SK-N-SH (cell line): ENCODE results near the gene PF4V1. TPM values are rescaled to one million over a fixed set of nuclear protein-coding genes. Genes with fewer than 3 reads are reported as not detected.

Experiments
- CTCF ChIA-PET: fragments of 300-600, 350-600 bp; formaldehyde crosslinking; extraction: SDS; loops from one replicate; lab custom pipeline; 2021; lab: Yijun Ruan, JAX
- POLR2A ChIA-PET: fragments of 350-600 bp; sonication (Branson Sonifier 250); formaldehyde crosslinking; extraction: SDS; loops from one replicate; lab custom pipeline; 2020; ENCODE audit warnings: antibody characterized with exemption, inconsistent platforms; lab: Yijun Ruan, JAX
- DNase-seq: peaks from one replicate; pipeline ENCODE4 v3.0.0; 2012
- H2AFZ ChIP-seq: fragments of 200-600 bp; sonication (generic); 2 replicates; pipeline ENCODE4 v1.8.1; 2016; ENCODE audit warnings: antibody characterized with exemption, mild to moderate bottlenecking, low read depth
- H3F3A ChIP-seq: fragments of 200-600 bp; sonication (generic); replicated peaks from 2 replicates; pipeline ENCODE3; 2016; ENCODE audit warnings: antibody characterized with exemption, mild to moderate bottlenecking; ENCODE audit not compliant: insufficient read depth
- H3K27ac ChIP-seq, 2 experiments: fragments of 200-500 bp in 1 of 2; fragments of 200-600 bp in 1 of 2; sonication (Bioruptor generic) in 1 of 2; sonication (generic), shearing (Covaris generic) in 1 of 2; 2 replicates each; pipeline versions ENCODE4 v1.5.1 to v1.6.1; 2014 to 2016; ENCODE audit warnings: low read depth in 2 of 2, inconsistent platforms in 1 of 2, low read length in 1 of 2, mild to moderate bottlenecking in 1 of 2, mixed read lengths in 1 of 2
- H3K27me3 ChIP-seq: fragments of 200-600 bp; sonication (generic), shearing (Covaris generic); 2 replicates; pipeline ENCODE4 v1.6.1; 2016; ENCODE audit warnings: mixed run types; ENCODE audit not compliant: insufficient read depth
- H3K36me3 ChIP-seq, 2 experiments: fragments of 200-500 bp in 1 of 2; fragments of 200-600 bp in 1 of 2; sonication (Bioruptor generic) in 1 of 2; sonication (generic) in 1 of 2; replicated peaks in 1 of 2; 2 replicates each; pipeline versions ENCODE3 to v1.5.1; 2014 to 2016; ENCODE audit warnings: low read length in 1 of 2, mild to moderate bottlenecking in 1 of 2; ENCODE audit not compliant: insufficient read depth in 2 of 2, control insufficient read depth in 1 of 2
- H3K4me1 ChIP-seq, 2 experiments: fragments of 200-500 bp in 1 of 2; fragments of 200-600 bp in 1 of 2; sonication (Bioruptor generic) in 1 of 2; sonication (generic), shearing (Covaris generic) in 1 of 2; 2 replicates each; pipeline versions ENCODE4 v1.5.1 to v1.6.1; 2014 to 2016; ENCODE audit warnings: low read depth in 1 of 2, low read length in 1 of 2, mixed run types in 1 of 2; ENCODE audit not compliant: insufficient read depth in 2 of 2, control insufficient read depth in 1 of 2
- H3K4me2 ChIP-seq: fragments of 200-600 bp; sonication (generic), shearing (Covaris generic); 2 replicates; pipeline ENCODE4 v1.6.1; 2017; ENCODE audit warnings: mixed run types
- H3K4me3 ChIP-seq, 2 experiments: fragments of 200-500 bp in 1 of 2; fragments of 200-600 bp in 1 of 2; sonication (Bioruptor generic) in 1 of 2; sonication (generic), shearing (Covaris generic) in 1 of 2; 2 replicates each; pipeline versions ENCODE4 v1.5.1 to v1.8.1; 2014 to 2016; ENCODE audit warnings: low read depth in 2 of 2, inconsistent platforms in 1 of 2, low read length in 1 of 2, mild to moderate bottlenecking in 1 of 2, mixed read lengths in 1 of 2, moderate library complexity in 1 of 2
- H3K79me2 ChIP-seq: fragments of 200-600 bp; sonication (generic); 2 replicates; pipeline ENCODE4 v1.8.1; 2017; ENCODE audit warnings: mild to moderate bottlenecking; ENCODE audit not compliant: insufficient read depth
- H3K9ac ChIP-seq: fragments of 200-600 bp; sonication (generic); 2 replicates; pipeline ENCODE4 v1.6.1; 2017; ENCODE audit warnings: mixed run types
- H3K9me2 ChIP-seq: fragments of 200-600 bp; sonication (generic); 2 replicates; pipeline ENCODE4 v1.6.1; 2017; ENCODE audit warnings: mixed run types
- H3K9me3 ChIP-seq: fragments of 200-600 bp; sonication (generic); 2 replicates; pipeline ENCODE4 v1.6.1; 2017; ENCODE audit warnings: mixed run types, mild to moderate bottlenecking, moderate library complexity
- H4K20me1 ChIP-seq: fragments of 200-600 bp; sonication (generic); 2 replicates; pipeline ENCODE4 v1.6.1; 2017; ENCODE audit warnings: mild to moderate bottlenecking, mixed run types; ENCODE audit not compliant: insufficient read depth
- ELF1 ChIP-seq: IDR thresholded peaks from 2 replicates; pipeline ENCODE4 v1.4.0; 2012
- EP300 ChIP-seq, 2 experiments: IDR thresholded peaks; 2 replicates each; pipeline versions ENCODE4 v1.4.0 to v1.6.1; 2012; ENCODE audit warnings: borderline replicate concordance in 1 of 2, low read depth in 1 of 2, low read length in 1 of 2
- FOSL2 ChIP-seq: IDR thresholded peaks from 2 replicates; pipeline ENCODE4 v1.4.0; 2012; ENCODE audit warnings: low read depth, mild to moderate bottlenecking, moderate library complexity, borderline replicate concordance
- FOXM1 ChIP-seq: IDR thresholded peaks from 2 replicates; pipeline ENCODE4 v1.4.0; 2012; ENCODE audit warnings: low read depth, mild to moderate bottlenecking
- GABPA ChIP-seq: IDR thresholded peaks from 2 replicates; pipeline ENCODE4 v1.4.0; 2012; ENCODE audit warnings: low read depth, mild to moderate bottlenecking
- GATA2 ChIP-seq: sonication (generic); formaldehyde crosslinking; IDR thresholded peaks from 2 replicates; pipeline ENCODE4 v1.5.0; 2020; ENCODE audit warnings: mild to moderate bottlenecking, missing genetic modification reagents
- IRF3 ChIP-seq: fragments of 150-350 bp; IDR thresholded peaks from 2 replicates; pipeline ENCODE4 v1.6.1; 2016; ENCODE audit warnings: mild to moderate bottlenecking, low read depth, low read length
- MXI1 ChIP-seq: IDR thresholded peaks from 2 replicates; pipeline ENCODE4 v1.6.1; 2012; ENCODE audit warnings: mild to moderate bottlenecking, low read depth, low read length, improper control_type of control experiment
- POLR2AphosphoS5 ChIP-seq: IDR thresholded peaks from 2 replicates; pipeline ENCODE4 v1.6.1; 2012; ENCODE audit warnings: low read depth, low read length
- RCOR1 ChIP-seq: fragments of 150-350 bp; IDR thresholded peaks from 2 replicates; pipeline ENCODE4 v1.6.1; 2017; ENCODE audit warnings: antibody characterized with exemption, low read length
- RFX5 ChIP-seq: IDR thresholded peaks from 2 replicates; pipeline ENCODE4 v1.6.1; 2012; ENCODE audit warnings: mild to moderate bottlenecking, improper control_type of control experiment, low read length
- TAF1 ChIP-seq: IDR thresholded peaks from 2 replicates; pipeline ENCODE4 v1.6.1; 2012; ENCODE audit warnings: low read depth, mild to moderate bottlenecking, low read length, moderate library complexity, borderline replicate concordance
- USF1 ChIP-seq: IDR thresholded peaks from 2 replicates; pipeline ENCODE4 v1.4.0; 2012; ENCODE audit warnings: low read depth, borderline replicate concordance
- WGBS: methylation state at CpG from one replicate; pipeline ENCODE4 v1.1.6; 2017; ENCODE audit warnings: low lambda C conversion rate; 5-methylcytosine and 5-hydroxymethylcytosine counted together
- polyA plus RNA-seq, 3 experiments: library from polyadenylated mRNA; depleted of rRNA; stranded (reverse); fragments of >200 nt; gene quantifications; 2 replicates each; pipeline ENCODE4 v1.2.3, GENCODE V29; 2012
- TF ChIP-seq, protein P1 (sequence below): fragments of 150-350 bp; IDR thresholded peaks from 2 replicates; pipeline ENCODE4 v1.6.1; 2017; ENCODE audit warnings: antibody characterized with exemption, low read length, low read depth, borderline replicate concordance
- TF ChIP-seq, protein P2 (sequence below): IDR thresholded peaks from 2 replicates; pipeline ENCODE4; 2012
- TF ChIP-seq, protein P3 (sequence below): fragments of 200-600 bp; sonication (generic); IDR thresholded peaks from 2 replicates; pipeline ENCODE4 v1.6.1; 2017; ENCODE audit warnings: antibody characterized with exemption, mild to moderate bottlenecking, moderate library complexity
- TF ChIP-seq, protein P4 (sequence below): IDR thresholded peaks from 2 replicates; pipeline ENCODE4 v1.6.1; 2012; ENCODE audit warnings: mild to moderate bottlenecking, low read depth, low read length, moderate library complexity

PF4V1 gene
- polyA plus RNA-seq, 1 of the 3 experiments (the other 2 are of a cell fraction): not detected

DNA sequence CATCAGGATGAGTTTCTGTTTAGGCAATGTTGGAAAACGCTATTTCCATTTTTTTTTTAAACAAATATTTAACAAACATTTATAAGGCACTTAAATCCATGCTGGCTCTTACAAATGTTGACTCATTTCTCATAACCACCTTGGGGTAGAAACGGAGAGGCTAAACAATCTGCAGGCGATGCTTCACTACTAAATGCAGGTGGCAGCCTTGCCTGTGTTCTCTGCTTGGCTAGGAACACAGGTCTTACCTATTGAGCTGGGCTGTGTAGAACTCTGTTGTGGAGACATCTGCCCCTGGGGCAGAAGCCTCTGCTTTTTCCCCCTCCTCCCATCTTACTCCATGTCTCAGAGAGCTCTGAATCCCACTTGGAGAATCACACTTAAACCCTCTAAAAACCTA lies 14.7 kb downstream of the PF4V1 start (continued):
- TF ChIP-seq RFX5 (no peak), USF1 (no peak), FOXM1 (no peak), POLR2AphosphoS5 (no peak), ELF1 (no peak), FOSL2 (no peak)
- TF ChIP-seq, protein P1, sequence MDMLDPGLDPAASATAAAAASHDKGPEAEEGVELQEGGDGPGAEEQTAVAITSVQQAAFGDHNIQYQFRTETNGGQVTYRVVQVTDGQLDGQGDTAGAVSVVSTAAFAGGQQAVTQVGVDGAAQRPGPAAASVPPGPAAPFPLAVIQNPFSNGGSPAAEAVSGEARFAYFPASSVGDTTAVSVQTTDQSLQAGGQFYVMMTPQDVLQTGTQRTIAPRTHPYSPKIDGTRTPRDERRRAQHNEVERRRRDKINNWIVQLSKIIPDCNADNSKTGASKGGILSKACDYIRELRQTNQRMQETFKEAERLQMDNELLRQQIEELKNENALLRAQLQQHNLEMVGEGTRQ: no peak

DNA sequence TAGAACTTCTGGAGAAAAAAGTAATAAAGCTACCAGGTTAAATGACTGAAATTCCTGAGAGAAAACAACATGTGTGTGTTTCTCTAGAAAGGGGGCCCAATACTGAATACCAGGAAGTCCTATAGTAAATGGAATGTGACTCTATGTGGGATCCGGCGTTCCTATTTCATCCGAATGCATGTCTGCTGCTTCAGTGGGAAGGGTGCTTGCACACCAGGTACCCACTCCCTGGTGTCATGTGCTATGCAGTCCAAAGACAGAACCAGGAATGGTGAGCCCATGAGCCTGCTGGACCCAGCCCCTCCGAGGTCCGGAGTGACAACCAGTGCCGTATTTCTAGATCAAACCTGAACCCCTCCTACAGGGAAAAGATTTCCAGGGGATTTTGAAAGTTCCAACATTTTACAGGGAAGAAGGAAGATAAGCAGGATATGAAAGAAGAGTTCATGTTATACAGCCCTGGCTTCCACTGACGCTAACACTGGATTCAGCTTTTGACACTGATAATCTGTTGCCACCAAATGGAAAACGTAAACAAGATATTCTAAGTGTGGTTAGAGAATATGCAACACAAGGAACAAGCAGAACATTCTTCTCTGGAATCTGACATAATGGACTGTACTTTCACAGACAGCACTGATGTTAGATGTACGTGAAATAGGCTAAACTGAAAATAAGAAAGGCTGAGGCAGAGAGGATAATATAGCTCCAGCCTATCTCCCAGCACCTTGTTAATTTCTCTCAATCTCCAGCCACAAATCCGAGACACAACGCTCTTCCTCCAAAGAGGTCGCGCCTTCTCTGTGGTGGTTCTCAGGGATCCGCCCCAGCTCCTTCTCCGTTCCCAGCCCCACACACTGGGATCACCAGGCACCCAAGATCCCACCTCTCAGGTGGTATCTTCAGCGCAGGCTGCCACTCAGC lies 15.4 kb downstream of the PF4V1 start:
- Histone ChIP-seq H2AFZ (no peak overlapping the region; the same call in 1 of the 2 replicates), H3K9ac (no peak overlapping the region), H3F3A (no peaks in the 10 kb centered on the region), H3K36me3 (no peaks in the 10 kb centered on the region), H4K20me1 (no peaks in the 10 kb centered on the region), H3K4me1 (no peaks in the 10 kb centered on the region), H3K79me2 (no peaks in the 10 kb centered on the region), H3K27me3 (peaks cover 54% of the 10 kb centered on the region), H3K9me3 (no peaks in the 10 kb centered on the region), H3K4me3 (peak overlapping the region in 1 of 2 experiments; percentile 47; a peak in 2 of 4 replicates), H3K27ac (no peak overlapping the region), H3K9me2 (no peaks in the 10 kb centered on the region), H3K4me2 (peak overlapping the region; percentile 69)
- ChIA-PET CTCF (no interaction called here), POLR2A (no interaction called here)
- DNase-seq: no peak
- WGBS: 8% methylated on average over 16 of the region's 16 CpGs
- TF ChIP-seq, protein P2, sequence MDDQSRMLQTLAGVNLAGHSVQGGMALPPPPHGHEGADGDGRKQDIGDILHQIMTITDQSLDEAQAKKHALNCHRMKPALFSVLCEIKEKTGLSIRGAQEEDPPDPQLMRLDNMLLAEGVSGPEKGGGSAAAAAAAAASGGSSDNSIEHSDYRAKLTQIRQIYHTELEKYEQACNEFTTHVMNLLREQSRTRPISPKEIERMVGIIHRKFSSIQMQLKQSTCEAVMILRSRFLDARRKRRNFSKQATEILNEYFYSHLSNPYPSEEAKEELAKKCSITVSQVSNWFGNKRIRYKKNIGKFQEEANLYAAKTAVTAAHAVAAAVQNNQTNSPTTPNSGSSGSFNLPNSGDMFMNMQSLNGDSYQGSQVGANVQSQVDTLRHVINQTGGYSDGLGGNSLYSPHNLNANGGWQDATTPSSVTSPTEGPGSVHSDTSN: no peak
- TF ChIP-seq TAF1: no peak
- TF ChIP-seq ELF1: no peak
- no peak for TF ChIP-seq RCOR1
- TF ChIP-seq EP300 (IDR thresholded peaks at IDR 0.05; ENCODE audit: borderline replicate concordance in 1 of 2, low read depth in 1 of 2, low read length in 1 of 2): no peak
- TF ChIP-seq MXI1: no peak
- TF ChIP-seq GATA2 (CRISPR knock-in tag): no peak
- TF ChIP-seq, protein P3, sequence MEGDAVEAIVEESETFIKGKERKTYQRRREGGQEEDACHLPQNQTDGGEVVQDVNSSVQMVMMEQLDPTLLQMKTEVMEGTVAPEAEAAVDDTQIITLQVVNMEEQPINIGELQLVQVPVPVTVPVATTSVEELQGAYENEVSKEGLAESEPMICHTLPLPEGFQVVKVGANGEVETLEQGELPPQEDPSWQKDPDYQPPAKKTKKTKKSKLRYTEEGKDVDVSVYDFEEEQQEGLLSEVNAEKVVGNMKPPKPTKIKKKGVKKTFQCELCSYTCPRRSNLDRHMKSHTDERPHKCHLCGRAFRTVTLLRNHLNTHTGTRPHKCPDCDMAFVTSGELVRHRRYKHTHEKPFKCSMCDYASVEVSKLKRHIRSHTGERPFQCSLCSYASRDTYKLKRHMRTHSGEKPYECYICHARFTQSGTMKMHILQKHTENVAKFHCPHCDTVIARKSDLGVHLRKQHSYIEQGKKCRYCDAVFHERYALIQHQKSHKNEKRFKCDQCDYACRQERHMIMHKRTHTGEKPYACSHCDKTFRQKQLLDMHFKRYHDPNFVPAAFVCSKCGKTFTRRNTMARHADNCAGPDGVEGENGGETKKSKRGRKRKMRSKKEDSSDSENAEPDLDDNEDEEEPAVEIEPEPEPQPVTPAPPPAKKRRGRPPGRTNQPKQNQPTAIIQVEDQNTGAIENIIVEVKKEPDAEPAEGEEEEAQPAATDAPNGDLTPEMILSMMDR: no peak
- TF ChIP-seq IRF3: no peak
- TF ChIP-seq GABPA: no peak
- TF ChIP-seq, protein P4, sequence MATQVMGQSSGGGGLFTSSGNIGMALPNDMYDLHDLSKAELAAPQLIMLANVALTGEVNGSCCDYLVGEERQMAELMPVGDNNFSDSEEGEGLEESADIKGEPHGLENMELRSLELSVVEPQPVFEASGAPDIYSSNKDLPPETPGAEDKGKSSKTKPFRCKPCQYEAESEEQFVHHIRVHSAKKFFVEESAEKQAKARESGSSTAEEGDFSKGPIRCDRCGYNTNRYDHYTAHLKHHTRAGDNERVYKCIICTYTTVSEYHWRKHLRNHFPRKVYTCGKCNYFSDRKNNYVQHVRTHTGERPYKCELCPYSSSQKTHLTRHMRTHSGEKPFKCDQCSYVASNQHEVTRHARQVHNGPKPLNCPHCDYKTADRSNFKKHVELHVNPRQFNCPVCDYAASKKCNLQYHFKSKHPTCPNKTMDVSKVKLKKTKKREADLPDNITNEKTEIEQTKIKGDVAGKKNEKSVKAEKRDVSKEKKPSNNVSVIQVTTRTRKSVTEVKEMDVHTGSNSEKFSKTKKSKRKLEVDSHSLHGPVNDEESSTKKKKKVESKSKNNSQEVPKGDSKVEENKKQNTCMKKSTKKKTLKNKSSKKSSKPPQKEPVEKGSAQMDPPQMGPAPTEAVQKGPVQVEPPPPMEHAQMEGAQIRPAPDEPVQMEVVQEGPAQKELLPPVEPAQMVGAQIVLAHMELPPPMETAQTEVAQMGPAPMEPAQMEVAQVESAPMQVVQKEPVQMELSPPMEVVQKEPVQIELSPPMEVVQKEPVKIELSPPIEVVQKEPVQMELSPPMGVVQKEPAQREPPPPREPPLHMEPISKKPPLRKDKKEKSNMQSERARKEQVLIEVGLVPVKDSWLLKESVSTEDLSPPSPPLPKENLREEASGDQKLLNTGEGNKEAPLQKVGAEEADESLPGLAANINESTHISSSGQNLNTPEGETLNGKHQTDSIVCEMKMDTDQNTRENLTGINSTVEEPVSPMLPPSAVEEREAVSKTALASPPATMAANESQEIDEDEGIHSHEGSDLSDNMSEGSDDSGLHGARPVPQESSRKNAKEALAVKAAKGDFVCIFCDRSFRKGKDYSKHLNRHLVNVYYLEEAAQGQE: no peak
- TF ChIP-seq, protein P1: no peak
- no peak for TF ChIP-seq POLR2AphosphoS5
- TF ChIP-seq, all 33 proteins: peak for 0
